Transverse colon (tissue), 3 donors: ENCODE measurements around the gene DCP1A.

Experiments
- CTCF ChIP-seq, 5 experiments: fragments of 200-600 bp in 3 of 5; fragments of 450-650 bp in 2 of 5; sonication (generic) in 3 of 5; IDR thresholded peaks; 1 replicate in 2 of 5; 2 replicates in 3 of 5; pipeline ENCODE4 v1.5.1; 2016 to 2017; ENCODE audit warnings: antibody characterized with exemption in 5 of 5, inconsistent platforms in 3 of 5, mild to moderate bottlenecking in 2 of 5, moderate library complexity in 1 of 5
- EP300 ChIP-seq: sonication (generic); formaldehyde crosslinking; IDR thresholded peaks from one replicate; pipeline ENCODE4 v1.6.1; 2017; ENCODE audit warnings: antibody characterized with exemption, low read depth
- POLR2A ChIP-seq: fragments of 450-650 bp; IDR thresholded peaks from one replicate; pipeline ENCODE4 v1.6.1; 2016; ENCODE audit warnings: antibody characterized with exemption, mild to moderate bottlenecking, moderate library complexity

- TF ChIP-seq CTCF (IDR thresholded peaks at IDR 0.05) (no peak), EP300 (no peak), POLR2A (no peak)
Observed at GRCh38 chr3:53238051-53238850, 109.1 kb downstream of the DCP1A start.
